Type B pancreatic cell (in vitro differentiated cells): ENCODE measurements around the gene SH3RF3. TPM values are rescaled to one million over a fixed set of nuclear protein-coding genes. Genes with fewer than 3 reads are reported as not detected.

Experiments
- DNase-seq: peaks from one replicate; pipeline ENCODE4 v3.0.0; 2021; ENCODE audit warnings: mixed read lengths; ENCODE audit not compliant: unreplicated experiment; ENCODE audit errors: extremely low spot score
- H3K27ac Mint-ChIP-seq: 2 replicates; pipeline ENCODE4 v1.8.0; 2021; ENCODE audit warnings: mild to moderate bottlenecking, mixed read lengths
- H3K27me3 Mint-ChIP-seq: 2 replicates; pipeline ENCODE4 v1.8.0; 2021; ENCODE audit warnings: mixed read lengths
- H3K36me3 Mint-ChIP-seq: 2 replicates; pipeline ENCODE4 v1.8.0; 2021; ENCODE audit warnings: mixed read lengths
- H3K4me1 Mint-ChIP-seq: one replicate; pipeline ENCODE4 v1.8.0; 2021; ENCODE audit warnings: mixed read lengths; ENCODE audit not compliant: unreplicated experiment
- H3K4me3 Mint-ChIP-seq: 2 replicates; pipeline ENCODE4 v1.8.0; 2021; ENCODE audit warnings: mild to moderate bottlenecking, mixed read lengths
- H3K9me3 Mint-ChIP-seq: 2 replicates; pipeline ENCODE4 v1.8.0; 2021; ENCODE audit warnings: mixed read lengths
- total RNA-seq: library from RNA; stranded (reverse); gene quantifications from 2 replicates; pipeline ENCODE4 v1.2.1, GENCODE V29; 2021; ENCODE audit warnings: low replicate concordance
- TF ChIP-seq, protein P1 (sequence below): fragments of 200-600 bp; sonication (generic); conservative IDR thresholded peaks from 2 replicates; pipeline ENCODE4 v1.5.0; 2021; ENCODE audit warnings: antibody characterized with exemption, mild to moderate bottlenecking

SH3RF3 gene
- total RNA-seq, 1 donor from 2014 or later: 13.9 TPM

- no peak for DNase-seq
These were observed 117.6 kb downstream of the SH3RF3 start for GRCh38 chr2:109246616-109247015.

GRCh38 chr2:109247340-109247739 is 118.3 kb downstream of the SH3RF3 start:
- no peaks in the 10 kb centered on the region for H3K36me3 Mint-ChIP-seq
- H3K9me3 Mint-ChIP-seq: no peaks in the 10 kb centered on the region
- H3K27ac Mint-ChIP-seq: no peak overlapping the region
- H3K27me3 Mint-ChIP-seq: no peaks in the 10 kb centered on the region
- no peak overlapping the region for H3K4me3 Mint-ChIP-seq
- no peak for DNase-seq
- H3K4me1 Mint-ChIP-seq: peaks cover 21% of the 10 kb centered on the region
- TF ChIP-seq, protein P1, sequence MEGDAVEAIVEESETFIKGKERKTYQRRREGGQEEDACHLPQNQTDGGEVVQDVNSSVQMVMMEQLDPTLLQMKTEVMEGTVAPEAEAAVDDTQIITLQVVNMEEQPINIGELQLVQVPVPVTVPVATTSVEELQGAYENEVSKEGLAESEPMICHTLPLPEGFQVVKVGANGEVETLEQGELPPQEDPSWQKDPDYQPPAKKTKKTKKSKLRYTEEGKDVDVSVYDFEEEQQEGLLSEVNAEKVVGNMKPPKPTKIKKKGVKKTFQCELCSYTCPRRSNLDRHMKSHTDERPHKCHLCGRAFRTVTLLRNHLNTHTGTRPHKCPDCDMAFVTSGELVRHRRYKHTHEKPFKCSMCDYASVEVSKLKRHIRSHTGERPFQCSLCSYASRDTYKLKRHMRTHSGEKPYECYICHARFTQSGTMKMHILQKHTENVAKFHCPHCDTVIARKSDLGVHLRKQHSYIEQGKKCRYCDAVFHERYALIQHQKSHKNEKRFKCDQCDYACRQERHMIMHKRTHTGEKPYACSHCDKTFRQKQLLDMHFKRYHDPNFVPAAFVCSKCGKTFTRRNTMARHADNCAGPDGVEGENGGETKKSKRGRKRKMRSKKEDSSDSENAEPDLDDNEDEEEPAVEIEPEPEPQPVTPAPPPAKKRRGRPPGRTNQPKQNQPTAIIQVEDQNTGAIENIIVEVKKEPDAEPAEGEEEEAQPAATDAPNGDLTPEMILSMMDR: no peak

More at GRCh38 chr2:109246616-109247015, 117.6 kb downstream of the SH3RF3 start:
- Mint-ChIP-seq H3K27ac (no peak overlapping the region), H3K4me1 (peaks cover 24% of the 10 kb centered on the region), H3K4me3 (no peak overlapping the region), H3K9me3 (no peaks in the 10 kb centered on the region), H3K27me3 (no peaks in the 10 kb centered on the region), H3K36me3 (no peaks in the 10 kb centered on the region)
- TF ChIP-seq, protein P1: no peak

- TF ChIP-seq, protein P1: no peak
- no peaks in the 10 kb centered on the region for H3K9me3 Mint-ChIP-seq
- H3K27ac Mint-ChIP-seq: no peak overlapping the region
- no peaks in the 10 kb centered on the region for H3K36me3 Mint-ChIP-seq
- no peak overlapping the region for H3K4me3 Mint-ChIP-seq
- H3K4me1 Mint-ChIP-seq: peaks cover 17% of the 10 kb centered on the region
- no peak for DNase-seq
- no peaks in the 10 kb centered on the region for H3K27me3 Mint-ChIP-seq
These were observed 118.8 kb downstream of the SH3RF3 start for GRCh38 chr2:109247812-109248211.

DNA sequence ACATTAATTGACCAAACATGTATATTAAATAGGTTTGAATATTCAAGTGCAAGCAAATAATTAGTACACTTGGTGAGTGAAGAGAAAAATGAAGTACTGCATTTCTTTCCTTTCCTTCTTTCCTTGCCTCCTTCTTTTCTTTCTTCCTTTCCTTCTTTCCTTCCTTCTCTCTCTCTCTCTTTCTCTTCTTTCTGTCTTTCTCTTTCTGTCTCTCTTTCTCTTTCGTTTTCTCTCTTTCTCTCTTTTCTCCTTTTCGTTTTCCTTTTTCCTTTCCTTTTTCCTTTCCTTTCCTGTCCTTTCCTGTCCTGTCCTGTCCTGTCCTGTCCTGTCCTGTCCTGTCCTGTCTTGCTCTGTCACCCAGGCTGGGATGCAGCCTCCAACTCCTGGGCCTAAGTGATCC is 119.6 kb downstream of the SH3RF3 start:
- Mint-ChIP-seq H3K9me3 (no peaks in the 10 kb centered on the region), H3K27me3 (no peaks in the 10 kb centered on the region), H3K4me3 (no peak overlapping the region), H3K4me1 (peaks cover 17% of the 10 kb centered on the region), H3K27ac (no peak overlapping the region), H3K36me3 (no peaks in the 10 kb centered on the region)
- TF ChIP-seq, protein P1: no peak
- DNase-seq: no peak

DNA sequence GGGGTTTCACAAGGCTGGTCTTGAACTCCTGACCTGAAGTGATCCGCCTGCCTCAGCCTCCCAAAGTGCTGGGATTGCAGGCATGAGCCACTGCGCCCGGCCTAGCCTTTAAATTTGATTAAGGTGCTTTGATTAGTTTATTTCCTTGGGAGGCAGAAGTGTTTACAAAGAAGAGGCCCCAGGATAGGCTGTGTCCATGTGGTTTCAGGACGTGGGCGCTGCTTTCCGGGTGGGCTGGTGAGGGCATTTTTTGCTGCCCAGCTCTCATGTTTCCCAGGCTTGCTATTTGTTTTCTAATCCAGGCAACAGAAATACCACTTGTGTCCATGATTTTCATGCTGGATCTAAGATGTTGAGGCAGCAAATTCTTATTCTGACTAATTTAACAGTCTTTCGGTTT is 124.2 kb downstream of the SH3RF3 start:
- H3K4me3 Mint-ChIP-seq: no peak overlapping the region
- TF ChIP-seq, protein P1: no peak
- H3K27ac Mint-ChIP-seq: no peak overlapping the region
- H3K27me3 Mint-ChIP-seq: no peaks in the 10 kb centered on the region
- no peaks in the 10 kb centered on the region for H3K9me3 Mint-ChIP-seq
- peaks cover 10% of the 10 kb centered on the region for H3K4me1 Mint-ChIP-seq
- no peak for DNase-seq
- H3K36me3 Mint-ChIP-seq: no peaks in the 10 kb centered on the region
